Common myeloid progenitor, CD34-positive (primary cell): ENCODE measurements around the gene BCLAF1.

Experiments
- CTCF ChIA-PET: fragments of 350-600 bp; sonication (Branson Sonifier 250); formaldehyde crosslinking; loops from one replicate; lab custom pipeline; 2021; ENCODE audit warnings: antibody characterized with exemption; lab: Charles Lee
- POLR2A ChIA-PET: fragments of 350-600 bp; sonication (Branson Sonifier 250); formaldehyde crosslinking; loops from one replicate; lab custom pipeline; 2021; ENCODE audit warnings: antibody characterized with exemption; lab: Charles Lee
- DNase-seq, 3 donors: peaks; one replicate each; pipeline versions ENCODE4 v3.0.0 to v3.0.0-alpha.2; 2013
- H3K27ac ChIP-seq, 2 experiments: 1 replicate in 1 of 2; 2 replicates in 1 of 2; pipeline ENCODE4 v1.7.0; 2013; ENCODE audit warnings: inconsistent platforms in 2 of 2, low read length in 2 of 2, mild to moderate bottlenecking in 2 of 2, low read depth in 1 of 2, moderate library complexity in 1 of 2; ENCODE audit not compliant: severe bottlenecking in 2 of 2, insufficient read depth in 1 of 2, poor library complexity in 1 of 2
- H3K27me3 ChIP-seq, 5 experiments: replicated peaks in 2 of 5; 1 replicate in 3 of 5; 2 replicates in 2 of 5; pipeline versions ENCODE4 v1.6.1 to v1.7.0; 2013; ENCODE audit warnings: low read length in 4 of 5, mild to moderate bottlenecking in 2 of 5, moderate library complexity in 2 of 5, inconsistent platforms in 1 of 5; ENCODE audit not compliant: insufficient read depth in 5 of 5, control insufficient read depth in 4 of 5
- H3K36me3 ChIP-seq, 4 experiments: 1 replicate in 2 of 4; 2 replicates in 2 of 4; pipeline versions ENCODE4 v1.6.1 to v1.7.0; 2013; ENCODE audit warnings: low read length in 3 of 4, control low read depth in 1 of 4, mild to moderate bottlenecking in 1 of 4; ENCODE audit not compliant: control insufficient read depth in 4 of 4, insufficient read depth in 4 of 4
- H3K4me1 ChIP-seq, 4 experiments: 1 replicate in 3 of 4; 2 replicates in 1 of 4; pipeline versions ENCODE4 v1.6.1 to v1.7.1; 2013; ENCODE audit warnings: low read length in 3 of 4, mild to moderate bottlenecking in 3 of 4, control low read depth in 1 of 4, inconsistent platforms in 1 of 4, moderate library complexity in 1 of 4; ENCODE audit not compliant: control insufficient read depth in 4 of 4, insufficient read depth in 4 of 4; ENCODE audit errors: control extremely low read depth in 1 of 4
- H3K4me3 ChIP-seq, 7 experiments: 1 replicate in 4 of 7; 2 replicates in 3 of 7; pipeline versions ENCODE4 v1.5.1 to v1.7.0; 2013; ENCODE audit warnings: mild to moderate bottlenecking in 7 of 7, low read length in 6 of 7, moderate library complexity in 6 of 7, inconsistent platforms in 2 of 7, low read depth in 2 of 7, control low read depth in 1 of 7; ENCODE audit not compliant: insufficient read depth in 4 of 7, control insufficient read depth in 1 of 7; ENCODE audit errors: extremely low read depth in 1 of 7
- H3K9me3 ChIP-seq, 5 experiments: 1 replicate in 4 of 5; 2 replicates in 1 of 5; pipeline versions ENCODE4 v1.6.1 to v1.7.1; 2013; ENCODE audit warnings: low read length in 4 of 5, mild to moderate bottlenecking in 2 of 5, inconsistent platforms in 1 of 5, low read depth in 1 of 5, moderate library complexity in 1 of 5; ENCODE audit not compliant: control insufficient read depth in 4 of 5, insufficient read depth in 2 of 5; ENCODE audit errors: control extremely low read depth in 1 of 5
- WGBS: methylation state at CpG from one replicate; pipeline ENCODE4 v1.1.5; 2013; ENCODE audit not compliant: insufficient coverage; 5-methylcytosine and 5-hydroxymethylcytosine counted together

The BCLAF1 gene

GRCh38 chr6:136253734-136254133, 35.9 kb downstream of the BCLAF1 start:
- ChIA-PET POLR2A (no interaction called here), CTCF (interaction anchor here (0.6 to 1.7 kb wide), 5 partner anchors 12 to 291 kb away, joined by 3 to 4 read pairs (median 3); no protein-coding TSS in a partner anchor)
- 91% methylated on average over 6 of the region's 6 CpGs for WGBS

GRCh38 chr6:136252441-136252840, 37.2 kb downstream of the BCLAF1 start:
- Histone ChIP-seq H3K36me3 (peaks cover 2 to 12% (median 7%) of the 10 kb centered on the region in 4 experiments), H3K27me3 (no peaks in the 10 kb centered on the region), H3K4me3 (no peak overlapping the region), H3K27ac (no peak overlapping the region), H3K9me3 (no peaks in the 10 kb centered on the region), H3K4me1 (peaks cover 8 to 19% (median 13%) of the 10 kb centered on the region in 4 experiments)
- peak in 2 of 3 donors; percentile 34 for DNase-seq
- CTCF ChIA-PET: interaction anchor here (1.2 to 1.7 kb wide), 3 partner anchors 13 to 65 kb away, joined by 3 to 6 read pairs (median 4); no protein-coding TSS in a partner anchor
- POLR2A ChIA-PET: interaction anchor here (0.6 to 0.9 kb wide), 2 partner anchors 8 to 29 kb away, joined by 4 read pairs; no protein-coding TSS in a partner anchor
- 93% methylated on average over 2 of the region's 2 CpGs for WGBS

More at GRCh38 chr6:136253734-136254133, 35.9 kb downstream of the BCLAF1 start:
- H3K27me3 ChIP-seq: no peaks in the 10 kb centered on the region
- no peak overlapping the region for H3K4me3 ChIP-seq
- DNase-seq: no peak
- no peak overlapping the region for H3K27ac ChIP-seq
- peaks cover 9 to 20% (median 17%) of the 10 kb centered on the region in 4 experiments for H3K36me3 ChIP-seq
- peaks cover 8 to 19% (median 13%) of the 10 kb centered on the region in 4 experiments for H3K4me1 ChIP-seq
- H3K9me3 ChIP-seq: no peaks in the 10 kb centered on the region

- Histone ChIP-seq H3K27ac (no peak overlapping the region), H3K27me3 (no peaks in the 10 kb centered on the region), H3K36me3 (peaks cover 0 to 6% (median 2%) of the 10 kb centered on the region in 4 experiments), H3K4me3 (peak overlapping the region in 3 of 7 experiments; percentile 66 to 99 (median 83)), H3K4me1 (peaks cover 8 to 19% (median 13%) of the 10 kb centered on the region in 4 experiments), H3K9me3 (no peaks in the 10 kb centered on the region)
- DNase-seq: peak in 2 of 3 donors; percentile 26 to 33
- ChIA-PET CTCF (interaction anchor here (1.1 to 1.6 kb wide), 4 partner anchors 9 to 66 kb away, joined by 3 to 4 read pairs (median 3); no protein-coding TSS in a partner anchor), POLR2A (interaction anchor here (0.9 kb wide), 1 partner anchor 9 kb away, joined by 4 read pairs; no protein-coding TSS in a partner anchor)
- WGBS: 45% methylated on average over 3 of the region's 4 CpGs
These were observed 38.3 kb downstream of the BCLAF1 start for GRCh38 chr6:136251394-136251793.

- ChIA-PET POLR2A (interaction anchor here (1.4 kb wide), 1 partner anchor 39 kb away, joined by 7 read pairs; the partner anchor contains the start of gene BCLAF1), CTCF (interaction anchor here (0.6 to 1.3 kb wide), 8 partner anchors 10 to 298 kb away, joined by 3 to 4 read pairs (median 3); partner anchors contain the start of gene BCLAF1)
- peaks cover 0 to 3% (median 2%) of the 10 kb centered on the region in 4 experiments for H3K36me3 ChIP-seq
- peak overlapping the region; percentile 51 to 79 for H3K27ac ChIP-seq
- no peak for DNase-seq
- H3K27me3 ChIP-seq: no peaks in the 10 kb centered on the region
- H3K4me3 ChIP-seq: peak overlapping the region; percentile 65 to 99 (median 83)
- H3K9me3 ChIP-seq: no peaks in the 10 kb centered on the region
- WGBS: 0% methylated on average over 6 of the region's 8 CpGs
- H3K4me1 ChIP-seq: peaks cover 8 to 19% (median 13%) of the 10 kb centered on the region in 4 experiments
These were observed 39.0 kb downstream of the BCLAF1 start for GRCh38 chr6:136250686-136251008.

GRCh38 chr6:136249811-136250685, 39.6 kb downstream of the BCLAF1 start, which contains the start of gene MTFR2:
Gene MTFR2 (minus strand): TSS chr6:136250311. CDS start chr6:136249099, 1,212 bp downstream.
- DNase-seq: peak; percentile 99 to 100 (median 100)
- Histone ChIP-seq H3K4me1 (peaks cover 8 to 19% (median 13%) of the 10 kb centered on the region in 4 experiments), H3K27ac (peak within 1 kb of the TSS; percentile 51 to 79), H3K4me3 (peak within 1 kb of the TSS; percentile 65 to 99 (median 83)), H3K36me3 (peaks cover 0 to 3% (median 2%) of the 10 kb centered on the region in 4 experiments), H3K27me3 (no peaks in the 10 kb centered on the region), H3K9me3 (no peaks in the 10 kb centered on the region)
- ChIA-PET CTCF (interaction anchor here (0.5 to 1.3 kb wide), 9 partner anchors 9 to 800 kb away, joined by 3 to 4 read pairs (median 3); partner anchors contain the start of gene BCLAF1), POLR2A (interaction anchor here (1.4 kb wide), 1 partner anchor 40 kb away, joined by 7 read pairs; the partner anchor contains the start of gene BCLAF1)
- 0% methylated on average over 51 of the region's 59 CpGs for WGBS

- Histone ChIP-seq H3K4me1 (peaks cover 8 to 19% (median 13%) of the 10 kb centered on the region in 4 experiments), H3K27me3 (no peaks in the 10 kb centered on the region), H3K9me3 (no peaks in the 10 kb centered on the region), H3K36me3 (peaks cover under 1 to 4% (median 2%) of the 10 kb centered on the region in 4 experiments), H3K27ac (peak overlapping the region in 1 of 2 experiments; percentile 79), H3K4me3 (peak overlapping the region; percentile 65 to 99 (median 83))
- 81% methylated on average over 3 of the region's 6 CpGs for WGBS
- ChIA-PET CTCF (interaction anchor here (0.5 kb wide), 1 partner anchor 799 kb away, joined by 3 read pairs; no protein-coding TSS in a partner anchor), POLR2A (no interaction called here)
- no peak for DNase-seq
These were observed 40.3 kb downstream of the BCLAF1 start for GRCh38 chr6:136249336-136249735.
